HL-60 (cell line): ENCODE results near the gene ADGRL2.

Experiments used
- DNase-seq, 2 experiments: peaks; one replicate each; pipeline ENCODE4 v3.0.0-alpha.2; 2010 to 2020; ENCODE audit warnings: low read depth in 1 of 2, low spot score in 1 of 2
- H3K27ac ChIP-seq: fragments of 250-450 bp; sonication (Bioruptor Pico); replicated peaks from 2 replicates; pipeline ENCODE4 v1.5.1; 2020; ENCODE audit warnings: mild to moderate bottlenecking, moderate library complexity
- H3K27me3 ChIP-seq: fragments of 250-450 bp; sonication (Bioruptor Pico); 2 replicates; pipeline ENCODE4 v1.5.1; 2021; ENCODE audit warnings: mild to moderate bottlenecking, moderate library complexity; ENCODE audit not compliant: insufficient read depth, poor library complexity, severe bottlenecking
- H3K4me3 ChIP-seq: replicated peaks from 2 replicates; pipeline ENCODE4 v1.5.1; 2011; ENCODE audit warnings: mild to moderate bottlenecking, control low read depth, low read length; ENCODE audit not compliant: insufficient read depth
- CTCF ChIP-seq: IDR thresholded peaks from one replicate; pipeline ENCODE4 v1.5.1; 2011; ENCODE audit warnings: low read length, control low read depth, inconsistent platforms; ENCODE audit not compliant: insufficient read depth
- GABPA ChIP-seq: IDR thresholded peaks from 2 replicates; pipeline ENCODE4 v1.6.1; 2012; ENCODE audit warnings: low read depth
- POLR2AphosphoS5 ChIP-seq: IDR thresholded peaks from 2 replicates; pipeline ENCODE4 v1.6.1; 2012; ENCODE audit warnings: low read depth
- REST ChIP-seq: IDR thresholded peaks from 2 replicates; pipeline ENCODE4 v1.6.1; 2012; ENCODE audit warnings: low read depth; ENCODE audit not compliant: insufficient replicate concordance
- SPI1 ChIP-seq: IDR thresholded peaks from 2 replicates; pipeline ENCODE4 v1.6.1; 2012; ENCODE audit warnings: low read depth, mild to moderate bottlenecking, borderline replicate concordance

ADGRL2 gene

GRCh38 chr1:81809808-81810207, 9.1 kb downstream of the ADGRL2 start:
- Histone ChIP-seq H3K27me3 (no peaks in the 10 kb centered on the region), H3K27ac (no peak overlapping the region), H3K4me3 (no peak overlapping the region)
- TF ChIP-seq SPI1 (no peak), REST (no peak), GABPA (no peak), CTCF (no peak), POLR2AphosphoS5 (no peak)
- DNase-seq: no peak

- H3K27me3 ChIP-seq: no peaks in the 10 kb centered on the region
- no peak for TF ChIP-seq REST
- TF ChIP-seq SPI1: no peak
- TF ChIP-seq POLR2AphosphoS5: no peak
- no peak for TF ChIP-seq CTCF
- no peak for TF ChIP-seq GABPA
- H3K27ac ChIP-seq: no peak overlapping the region
- no peak for DNase-seq
- H3K4me3 ChIP-seq: no peak overlapping the region
These were observed 11.1 kb downstream of the ADGRL2 start for GRCh38 chr1:81811757-81812371.

GRCh38 chr1:81812712-81813111, 12.0 kb downstream of the ADGRL2 start:
- no peak for DNase-seq
- no peaks in the 10 kb centered on the region for H3K27me3 ChIP-seq
- H3K4me3 ChIP-seq: no peak overlapping the region
- no peak overlapping the region for H3K27ac ChIP-seq
- TF ChIP-seq CTCF (no peak), POLR2AphosphoS5 (no peak), GABPA (no peak), REST (no peak), SPI1 (no peak)
